T-helper 1 cell treated with Interleukin-12 subunit alpha and Interleukin-12 subunit beta and Interleukin-4 antibody, amounts not matched to agents 30 μg/mL and 1 μg/mL, for 36 hours (primary cell): Measurements from ENCODE around the gene TDRD10.

Experiments used
- H3K27ac Mint-ChIP-seq: one replicate; pipeline ENCODE4 v1.8.0; 2021; ENCODE audit warnings: mild to moderate bottlenecking, mixed read lengths
- H3K27me3 Mint-ChIP-seq: one replicate; pipeline ENCODE4 v1.8.0; 2021; ENCODE audit warnings: low read depth, mixed read lengths
- H3K36me3 Mint-ChIP-seq: one replicate; pipeline ENCODE4 v1.8.0; 2021; ENCODE audit warnings: low read depth, mixed read lengths
- H3K4me1 Mint-ChIP-seq: one replicate; pipeline ENCODE4 v1.8.0; 2021; ENCODE audit warnings: low read depth, mixed read lengths
- H3K4me3 Mint-ChIP-seq: one replicate; pipeline ENCODE4 v1.8.0; 2021; ENCODE audit warnings: mild to moderate bottlenecking, moderate library complexity, mixed read lengths
- H3K9me3 Mint-ChIP-seq: one replicate; pipeline ENCODE4 v1.8.0; 2021; ENCODE audit warnings: mixed read lengths

TDRD10 gene

GRCh38 chr1:154502066-154502743, at the start of gene TDRD10, which contains the start of gene SHE:
TDRD10 (plus strand) TSS chr1:154502219; CDS start chr1:154506904, 4,685 bp downstream.
SHE (minus strand) TSS chr1:154502412; CDS start chr1:154502026, 386 bp downstream.
- H3K9me3 Mint-ChIP-seq, result no peaks in the 10 kb centered on the region
- peaks cover 76% of the 10 kb centered on the region for H3K27me3 Mint-ChIP-seq
- H3K4me3 Mint-ChIP-seq, result peak within 1 kb of the TSS; percentile 37
- no peak within 1 kb of the TSS for H3K27ac Mint-ChIP-seq
- peaks cover 4% of the 10 kb centered on the region for H3K4me1 Mint-ChIP-seq
- H3K36me3 Mint-ChIP-seq, result no peaks in the 10 kb centered on the region

GRCh38 chr1:154453161-154453560, 48.9 kb upstream of the TDRD10 start:
- Mint-ChIP-seq H3K27me3 (peaks cover 25% of the 10 kb centered on the region), H3K36me3 (peaks cover 10% of the 10 kb centered on the region), H3K4me1 (peaks cover 19% of the 10 kb centered on the region), H3K9me3 (no peaks in the 10 kb centered on the region), H3K27ac (no peak overlapping the region), H3K4me3 (no peak overlapping the region)

GRCh38 chr1:154453574-154454352, 48.3 kb upstream of the TDRD10 start:
- Mint-ChIP-seq H3K27me3 (peaks cover 25% of the 10 kb centered on the region), H3K36me3 (peaks cover 10% of the 10 kb centered on the region), H3K9me3 (no peaks in the 10 kb centered on the region), H3K4me3 (no peak overlapping the region), H3K4me1 (peaks cover 18% of the 10 kb centered on the region), H3K27ac (no peak overlapping the region)

- no peak overlapping the region for H3K4me3 Mint-ChIP-seq
- H3K27ac Mint-ChIP-seq, result no peak overlapping the region
- H3K36me3 Mint-ChIP-seq, result peaks cover 10% of the 10 kb centered on the region
These were observed 47.5 kb upstream of the TDRD10 start for GRCh38 chr1:154454386-154455120.

GRCh38 chr1:154456631-154457030, 45.4 kb upstream of the TDRD10 start:
- H3K4me1 Mint-ChIP-seq, result peaks cover 25% of the 10 kb centered on the region
- peaks cover 14% of the 10 kb centered on the region for H3K27me3 Mint-ChIP-seq
- no peaks in the 10 kb centered on the region for H3K9me3 Mint-ChIP-seq
- H3K27ac Mint-ChIP-seq, result no peak overlapping the region
- H3K4me3 Mint-ChIP-seq, result no peak overlapping the region
- peaks cover 12% of the 10 kb centered on the region for H3K36me3 Mint-ChIP-seq

More at GRCh38 chr1:154454386-154455120, 47.5 kb upstream of the TDRD10 start:
- Mint-ChIP-seq H3K27me3 (peaks cover 25% of the 10 kb centered on the region), H3K4me1 (peaks cover 18% of the 10 kb centered on the region), H3K9me3 (no peaks in the 10 kb centered on the region)

- H3K4me1 Mint-ChIP-seq, result peaks cover 31% of the 10 kb centered on the region
- no peak overlapping the region for H3K4me3 Mint-ChIP-seq
- peaks cover 4% of the 10 kb centered on the region for H3K27me3 Mint-ChIP-seq
- H3K36me3 Mint-ChIP-seq, result peaks cover 9% of the 10 kb centered on the region
- no peaks in the 10 kb centered on the region for H3K9me3 Mint-ChIP-seq
- no peak overlapping the region for H3K27ac Mint-ChIP-seq
These were observed 42.9 kb upstream of the TDRD10 start for GRCh38 chr1:154459080-154459479.

- Mint-ChIP-seq H3K27ac (no peak overlapping the region), H3K4me3 (peak overlapping the region; percentile 5), H3K27me3 (no peaks in the 10 kb centered on the region), H3K9me3 (no peaks in the 10 kb centered on the region), H3K36me3 (peaks cover 7% of the 10 kb centered on the region), H3K4me1 (peaks cover 31% of the 10 kb centered on the region)
These were observed 41.2 kb upstream of the TDRD10 start for GRCh38 chr1:154460695-154461260.

- Mint-ChIP-seq H3K9me3 (no peaks in the 10 kb centered on the region), H3K27ac (peak overlapping the region; percentile 87), H3K4me1 (peaks cover 51% of the 10 kb centered on the region), H3K27me3 (no peaks in the 10 kb centered on the region), H3K4me3 (peak overlapping the region; percentile 56), H3K36me3 (peaks cover 5% of the 10 kb centered on the region)
These were observed 38.5 kb upstream of the TDRD10 start for GRCh38 chr1:154463512-154463990.

- H3K27ac Mint-ChIP-seq, result peak overlapping the region; percentile 38
- H3K4me3 Mint-ChIP-seq, result no peak overlapping the region
- peaks cover 3% of the 10 kb centered on the region for H3K36me3 Mint-ChIP-seq
- peaks cover 47% of the 10 kb centered on the region for H3K4me1 Mint-ChIP-seq
- no peaks in the 10 kb centered on the region for H3K27me3 Mint-ChIP-seq
- H3K9me3 Mint-ChIP-seq, result no peaks in the 10 kb centered on the region
These were observed 36.3 kb upstream of the TDRD10 start for GRCh38 chr1:154465621-154466195.

- Mint-ChIP-seq H3K4me1 (peaks cover 44% of the 10 kb centered on the region), H3K4me3 (no peak overlapping the region), H3K27ac (peak overlapping the region; percentile 38), H3K36me3 (peaks cover 3% of the 10 kb centered on the region), H3K27me3 (no peaks in the 10 kb centered on the region), H3K9me3 (no peaks in the 10 kb centered on the region)
These were observed 35.8 kb upstream of the TDRD10 start for GRCh38 chr1:154466206-154466605.

GRCh38 chr1:154466921-154467417, 35.0 kb upstream of the TDRD10 start:
- Mint-ChIP-seq H3K9me3 (no peaks in the 10 kb centered on the region), H3K4me1 (peaks cover 40% of the 10 kb centered on the region), H3K27me3 (no peaks in the 10 kb centered on the region), H3K36me3 (peaks cover 3% of the 10 kb centered on the region), H3K27ac (no peak overlapping the region), H3K4me3 (no peak overlapping the region)

GRCh38 chr1:154467434-154468102, 34.5 kb upstream of the TDRD10 start:
- H3K9me3 Mint-ChIP-seq, result no peaks in the 10 kb centered on the region
- peaks cover 37% of the 10 kb centered on the region for H3K4me1 Mint-ChIP-seq
- no peak overlapping the region for H3K27ac Mint-ChIP-seq
- H3K27me3 Mint-ChIP-seq, result no peaks in the 10 kb centered on the region
- no peak overlapping the region for H3K4me3 Mint-ChIP-seq
- peaks cover 1% of the 10 kb centered on the region for H3K36me3 Mint-ChIP-seq

- Mint-ChIP-seq H3K9me3 (no peaks in the 10 kb centered on the region), H3K36me3 (peaks cover 1% of the 10 kb centered on the region), H3K27me3 (no peaks in the 10 kb centered on the region), H3K4me3 (no peak overlapping the region), H3K27ac (peak overlapping the region; percentile 32), H3K4me1 (peaks cover 32% of the 10 kb centered on the region)
These were observed 33.3 kb upstream of the TDRD10 start for GRCh38 chr1:154468535-154469250.
